ENCODE measurements around the gene MEFV. TPM values are rescaled to one million over a fixed set of nuclear protein-coding genes. Genes with fewer than 3 reads are reported as not detected.

Gene MEFV
- total and polyA plus RNA-seq, 10 of the 15 experiments (the other 5 are each of a cell fraction or from before 2014, with no cell fraction given): 0.03 to 0.11 (median 0.09) TPM; not detected in 5

DNA sequence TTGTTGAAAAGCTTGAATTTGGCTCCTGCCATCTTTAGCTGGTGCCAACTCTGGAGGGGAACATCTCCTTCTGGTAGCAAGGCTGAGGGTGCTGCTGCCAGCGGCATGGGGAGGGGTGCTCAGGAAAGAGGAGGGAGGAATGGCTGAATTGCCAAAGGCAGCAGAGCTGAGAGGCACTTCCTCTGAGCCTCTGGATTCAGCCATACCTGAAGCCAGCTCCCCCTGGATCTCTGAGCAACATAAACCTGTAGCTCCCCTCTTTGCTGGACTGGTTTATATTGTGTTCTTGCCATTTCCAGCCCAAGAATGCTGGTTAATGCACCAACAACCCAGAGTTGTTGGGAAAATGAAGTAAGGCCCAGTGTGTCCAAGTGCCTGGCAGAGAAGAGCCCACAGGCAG lies 7.4 kb downstream of the MEFV start:
- no peak for ATAC-seq
- H3K4me3 ChIP-seq: no peak overlapping the region
- POLR2A ChIA-PET: no interaction called here

More for the DNA sequence above, 7.4 kb downstream of the MEFV start:
- Histone ChIP-seq H3K4me2 (ENCODE audit: control insufficient read depth, insufficient read depth) (no peak overlapping the region), H4K20me1 (ENCODE audit: control insufficient read depth, insufficient read depth) (no peaks in the 10 kb centered on the region), H3K9me3 (replicated peaks; ENCODE audit: control insufficient read depth, insufficient read depth, low read length) (no peaks in the 10 kb centered on the region), H3K36me3 (ENCODE audit: control insufficient read depth in 2 of 2, insufficient read depth in 2 of 2, low read length in 1 of 2) (no peaks in the 10 kb centered on the region), H3K27me3 (replicated peaks in 1 of 2; ENCODE audit: control insufficient read depth in 2 of 2, insufficient read depth in 2 of 2, low read length in 1 of 2) (no peaks in the 10 kb centered on the region; a peak in 1 of 4 replicates), H3K79me2 (ENCODE audit: control insufficient read depth, insufficient read depth, low read length) (no peaks in the 10 kb centered on the region), H3K9ac (ENCODE audit: control insufficient read depth, insufficient read depth, low read length) (no peak overlapping the region), H3K27ac (ENCODE audit: control insufficient read depth, insufficient read depth) (no peak overlapping the region), H2AFZ (ENCODE audit: control insufficient read depth, low read depth, low read length) (no peak overlapping the region), H3K4me1 (ENCODE audit: control insufficient read depth, insufficient read depth, low read length) (no peaks in the 10 kb centered on the region)
- CTCF ChIA-PET: no interaction called here
- SMC1A ChIA-PET (ENCODE audit: uncharacterized antibody, unreplicated experiment): no interaction called here
- TF ChIP-seq MTA2 (IDR thresholded peaks at IDR 0.05; ENCODE audit: low read depth) (no peak), ZNF217 (IDR thresholded peaks at IDR 0.05) (no peak), NFXL1 (IDR thresholded peaks at IDR 0.05; ENCODE audit: borderline replicate concordance) (no peak), CHD1 (IDR thresholded peaks at IDR 0.05; ENCODE audit: low read depth, low read length) (no peak), BMI1 (IDR thresholded peaks at IDR 0.05; ENCODE audit: borderline replicate concordance) (no peak), RAD51 (IDR thresholded peaks at IDR 0.05) (no peak), SIX5 (IDR thresholded peaks at IDR 0.05; ENCODE audit: low read depth, low read length, severe bottlenecking) (no peak), ZNF274 (IDR thresholded peaks at IDR 0.05; ENCODE audit: insufficient read depth, insufficient read length) (no peak), FOXK2 (IDR thresholded peaks at IDR 0.05) (no peak), ASH2L (IDR thresholded peaks at IDR 0.05; ENCODE audit: borderline replicate concordance, low read depth) (no peak), EP300 (IDR thresholded peaks at IDR 0.05; ENCODE audit: borderline replicate concordance in 1 of 2, control insufficient read depth in 1 of 2, low read depth in 2 of 2, low read length in 2 of 2) (no peak), ZBED1 (IDR thresholded peaks at IDR 0.05; ENCODE audit: borderline replicate concordance) (no peak)
- TF ChIP-seq, protein P1, sequence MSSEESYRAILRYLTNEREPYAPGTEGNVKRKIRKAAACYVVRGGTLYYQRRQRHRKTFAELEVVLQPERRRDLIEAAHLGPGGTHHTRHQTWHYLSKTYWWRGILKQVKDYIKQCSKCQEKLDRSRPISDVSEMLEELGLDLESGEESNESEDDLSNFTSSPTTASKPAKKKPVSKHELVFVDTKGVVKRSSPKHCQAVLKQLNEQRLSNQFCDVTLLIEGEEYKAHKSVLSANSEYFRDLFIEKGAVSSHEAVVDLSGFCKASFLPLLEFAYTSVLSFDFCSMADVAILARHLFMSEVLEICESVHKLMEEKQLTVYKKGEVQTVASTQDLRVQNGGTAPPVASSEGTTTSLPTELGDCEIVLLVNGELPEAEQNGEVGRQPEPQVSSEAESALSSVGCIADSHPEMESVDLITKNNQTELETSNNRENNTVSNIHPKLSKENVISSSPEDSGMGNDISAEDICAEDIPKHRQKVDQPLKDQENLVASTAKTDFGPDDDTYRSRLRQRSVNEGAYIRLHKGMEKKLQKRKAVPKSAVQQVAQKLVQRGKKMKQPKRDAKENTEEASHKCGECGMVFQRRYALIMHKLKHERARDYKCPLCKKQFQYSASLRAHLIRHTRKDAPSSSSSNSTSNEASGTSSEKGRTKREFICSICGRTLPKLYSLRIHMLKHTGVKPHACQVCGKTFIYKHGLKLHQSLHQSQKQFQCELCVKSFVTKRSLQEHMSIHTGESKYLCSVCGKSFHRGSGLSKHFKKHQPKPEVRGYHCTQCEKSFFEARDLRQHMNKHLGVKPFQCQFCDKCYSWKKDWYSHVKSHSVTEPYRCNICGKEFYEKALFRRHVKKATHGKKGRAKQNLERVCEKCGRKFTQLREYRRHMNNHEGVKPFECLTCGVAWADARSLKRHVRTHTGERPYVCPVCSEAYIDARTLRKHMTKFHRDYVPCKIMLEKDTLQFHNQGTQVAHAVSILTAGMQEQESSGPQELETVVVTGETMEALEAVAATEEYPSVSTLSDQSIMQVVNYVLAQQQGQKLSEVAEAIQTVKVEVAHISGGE (CRISPR knock-in tag; IDR thresholded peaks at IDR 0.05): no peak
- TF ChIP-seq, protein P2, sequence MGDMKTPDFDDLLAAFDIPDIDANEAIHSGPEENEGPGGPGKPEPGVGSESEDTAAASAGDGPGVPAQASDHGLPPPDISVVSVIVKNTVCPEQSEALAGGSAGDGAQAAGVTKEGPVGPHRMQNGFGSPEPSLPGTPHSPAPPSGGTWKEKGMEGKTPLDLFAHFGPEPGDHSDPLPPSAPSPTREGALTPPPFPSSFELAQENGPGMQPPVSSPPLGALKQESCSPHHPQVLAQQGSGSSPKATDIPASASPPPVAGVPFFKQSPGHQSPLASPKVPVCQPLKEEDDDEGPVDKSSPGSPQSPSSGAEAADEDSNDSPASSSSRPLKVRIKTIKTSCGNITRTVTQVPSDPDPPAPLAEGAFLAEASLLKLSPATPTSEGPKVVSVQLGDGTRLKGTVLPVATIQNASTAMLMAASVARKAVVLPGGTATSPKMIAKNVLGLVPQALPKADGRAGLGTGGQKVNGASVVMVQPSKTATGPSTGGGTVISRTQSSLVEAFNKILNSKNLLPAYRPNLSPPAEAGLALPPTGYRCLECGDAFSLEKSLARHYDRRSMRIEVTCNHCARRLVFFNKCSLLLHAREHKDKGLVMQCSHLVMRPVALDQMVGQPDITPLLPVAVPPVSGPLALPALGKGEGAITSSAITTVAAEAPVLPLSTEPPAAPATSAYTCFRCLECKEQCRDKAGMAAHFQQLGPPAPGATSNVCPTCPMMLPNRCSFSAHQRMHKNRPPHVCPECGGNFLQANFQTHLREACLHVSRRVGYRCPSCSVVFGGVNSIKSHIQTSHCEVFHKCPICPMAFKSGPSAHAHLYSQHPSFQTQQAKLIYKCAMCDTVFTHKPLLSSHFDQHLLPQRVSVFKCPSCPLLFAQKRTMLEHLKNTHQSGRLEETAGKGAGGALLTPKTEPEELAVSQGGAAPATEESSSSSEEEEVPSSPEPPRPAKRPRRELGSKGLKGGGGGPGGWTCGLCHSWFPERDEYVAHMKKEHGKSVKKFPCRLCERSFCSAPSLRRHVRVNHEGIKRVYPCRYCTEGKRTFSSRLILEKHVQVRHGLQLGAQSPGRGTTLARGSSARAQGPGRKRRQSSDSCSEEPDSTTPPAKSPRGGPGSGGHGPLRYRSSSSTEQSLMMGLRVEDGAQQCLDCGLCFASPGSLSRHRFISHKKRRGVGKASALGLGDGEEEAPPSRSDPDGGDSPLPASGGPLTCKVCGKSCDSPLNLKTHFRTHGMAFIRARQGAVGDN (IDR thresholded peaks at IDR 0.05): no peak
- TF ChIP-seq, protein P3, sequence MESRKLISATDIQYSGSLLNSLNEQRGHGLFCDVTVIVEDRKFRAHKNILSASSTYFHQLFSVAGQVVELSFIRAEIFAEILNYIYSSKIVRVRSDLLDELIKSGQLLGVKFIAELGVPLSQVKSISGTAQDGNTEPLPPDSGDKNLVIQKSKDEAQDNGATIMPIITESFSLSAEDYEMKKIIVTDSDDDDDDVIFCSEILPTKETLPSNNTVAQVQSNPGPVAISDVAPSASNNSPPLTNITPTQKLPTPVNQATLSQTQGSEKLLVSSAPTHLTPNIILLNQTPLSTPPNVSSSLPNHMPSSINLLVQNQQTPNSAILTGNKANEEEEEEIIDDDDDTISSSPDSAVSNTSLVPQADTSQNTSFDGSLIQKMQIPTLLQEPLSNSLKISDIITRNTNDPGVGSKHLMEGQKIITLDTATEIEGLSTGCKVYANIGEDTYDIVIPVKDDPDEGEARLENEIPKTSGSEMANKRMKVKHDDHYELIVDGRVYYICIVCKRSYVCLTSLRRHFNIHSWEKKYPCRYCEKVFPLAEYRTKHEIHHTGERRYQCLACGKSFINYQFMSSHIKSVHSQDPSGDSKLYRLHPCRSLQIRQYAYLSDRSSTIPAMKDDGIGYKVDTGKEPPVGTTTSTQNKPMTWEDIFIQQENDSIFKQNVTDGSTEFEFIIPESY (IDR thresholded peaks at IDR 0.05): no peak
- DNase-seq (ENCODE audit: low read depth, low spot score): no peak
- RAD21 ChIA-PET (ENCODE audit: unreplicated experiment): no interaction called here
- in situ Hi-C loops (cut with MboI): no loop called here
- FAIRE-seq: no peak
- BruUV-seq (replicated peaks): no TSS peak
- 0% methylated on average over 1 of the region's 1 CpG for WGBS (ENCODE audit: insufficient coverage, insufficient replicate concordance, low lambda C conversion rate, missing lambda C conversion rate)
- intact Hi-C loops (cut with micrococcal nuclease; ENCODE audit: unreplicated experiment): no loop called here
